ENCODE data around the gene KIF26A. TPM values are rescaled to one million over a fixed set of nuclear protein-coding genes. Genes with fewer than 3 reads are reported as not detected.

KIF26A gene
- total RNA-seq, 1 experiment from 2014 or later = 1.7 TPM

- no peak for DNase-seq (ENCODE audit: low read depth)
Measured at GRCh38 chr14:104112609-104113571, 25.5 kb upstream of the KIF26A start.

- peak; percentile 7 for DNase-seq (ENCODE audit: low read depth)
Measured at GRCh38 chr14:104113631-104114420, 24.6 kb upstream of the KIF26A start.

GRCh38 chr14:104114421-104115130 is 23.8 kb upstream of the KIF26A start:
- peak; percentile 4 for DNase-seq (ENCODE audit: low read depth)

- DNase-seq (ENCODE audit: low read depth) = peak; percentile 3
Measured at GRCh38 chr14:104115131-104115600, 23.2 kb upstream of the KIF26A start.

- DNase-seq (ENCODE audit: low read depth) = peak; percentile 3
Measured at GRCh38 chr14:104115691-104116287, 22.6 kb upstream of the KIF26A start.

- peak; percentile 9 for DNase-seq (ENCODE audit: low read depth)
Measured at GRCh38 chr14:104116288-104116755, 22.1 kb upstream of the KIF26A start.

GRCh38 chr14:104116756-104117340 is 21.5 kb upstream of the KIF26A start:
- peak; percentile 6 for DNase-seq (ENCODE audit: low read depth)

GRCh38 chr14:104117341-104118005 is 20.9 kb upstream of the KIF26A start:
- DNase-seq (ENCODE audit: low read depth) = no peak

GRCh38 chr14:104118006-104118844 is 20.2 kb upstream of the KIF26A start:
- no peak for DNase-seq (ENCODE audit: low read depth)

- no peak for DNase-seq (ENCODE audit: low read depth)
Measured at GRCh38 chr14:104119119-104119487, 19.3 kb upstream of the KIF26A start.

- DNase-seq (ENCODE audit: low read depth) = no peak
Measured at GRCh38 chr14:104119488-104120251, 18.7 kb upstream of the KIF26A start.

GRCh38 chr14:104120281-104120741 is 18.1 kb upstream of the KIF26A start:
- DNase-seq (ENCODE audit: low read depth) = no peak

GRCh38 chr14:104121142-104121541 is 17.2 kb upstream of the KIF26A start:
- no peak for DNase-seq (ENCODE audit: low read depth)

GRCh38 chr14:104123879-104124278 is 14.5 kb upstream of the KIF26A start:
- DNase-seq (ENCODE audit: low read depth) = no peak

GRCh38 chr14:104125011-104125410 is 13.4 kb upstream of the KIF26A start:
- no peak for DNase-seq (ENCODE audit: low read depth)

GRCh38 chr14:104126753-104127152 is 11.6 kb upstream of the KIF26A start:
- DNase-seq (ENCODE audit: low read depth) = no peak

- DNase-seq (ENCODE audit: low read depth) = no peak
Measured at GRCh38 chr14:104128981-104129380, 9.4 kb upstream of the KIF26A start.

- no peak for DNase-seq (ENCODE audit: low read depth)
Measured at GRCh38 chr14:104129556-104129955, 8.8 kb upstream of the KIF26A start.
